ENCODE results near the gene NTM.
"Not testable (repeated sequence)": the region's sequence is repeated elsewhere in the genome, so short reads cannot be mapped to it uniquely, and the experiment has no call there.

NTM gene

GRCh38 chr11:131677828-131678470 is 307.5 kb downstream of the NTM start:
- no peak for DNase-seq

- DNase-seq: no peak
Measured at GRCh38 chr11:131678658-131679340, 308.4 kb downstream of the NTM start.

DNA sequence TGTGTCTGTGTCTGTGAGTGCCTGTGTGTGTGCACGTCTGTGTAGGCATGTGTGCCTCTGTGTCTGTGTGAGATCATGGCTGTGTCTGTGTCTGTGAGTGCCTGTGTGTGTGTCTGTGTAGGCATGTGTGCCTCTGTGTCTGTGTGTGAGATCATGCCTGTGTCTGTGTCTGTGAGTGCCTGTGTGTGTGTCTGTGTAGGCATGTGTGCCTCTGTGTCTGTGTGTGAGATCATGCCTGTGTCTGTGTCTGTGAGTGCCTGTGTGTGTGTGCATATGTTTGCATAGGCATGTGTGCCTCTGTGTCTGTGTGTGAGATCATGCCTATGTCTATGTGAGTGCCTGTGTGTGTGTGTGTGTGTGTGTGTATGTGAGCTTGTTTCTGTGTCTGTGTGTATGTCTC is 310.0 kb downstream of the NTM start:
- DNase-seq: not testable (repeated sequence)

GRCh38 chr11:131681920-131682319 is 311.5 kb downstream of the NTM start:
- DNase-seq: no peak

DNA sequence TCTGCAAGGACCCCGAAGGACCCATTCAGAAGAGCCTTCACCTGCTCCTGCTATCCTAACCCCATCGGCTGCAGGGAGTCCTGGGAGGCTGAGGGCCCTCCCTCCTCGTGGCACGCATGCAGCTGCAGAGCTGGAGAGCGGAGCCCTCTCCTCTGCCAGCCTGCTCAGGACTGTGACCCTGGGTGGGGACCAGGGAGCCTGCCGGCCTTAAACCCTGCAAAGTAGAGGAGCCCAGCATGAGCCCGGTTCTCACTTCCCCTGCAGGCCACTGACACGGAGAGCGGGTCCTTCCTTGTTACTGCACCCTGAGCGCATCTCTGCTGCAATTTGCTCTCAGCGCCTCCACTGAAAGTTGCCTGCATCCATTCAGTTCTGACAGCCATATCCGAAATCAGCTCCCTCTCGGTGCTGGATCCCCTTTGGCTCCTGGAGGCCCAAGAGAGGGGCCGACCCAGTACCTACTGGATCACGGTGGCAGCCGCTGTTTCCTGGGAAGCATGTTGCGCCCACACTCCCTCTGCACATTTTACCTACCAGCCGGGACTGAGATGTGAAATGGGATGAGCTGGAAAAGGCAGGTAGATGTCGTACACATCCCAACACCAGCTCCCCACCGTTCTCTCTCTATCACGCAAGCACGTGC is 312.1 kb downstream of the NTM start:
- no peak for DNase-seq

GRCh38 chr11:131683131-131683530 is 312.7 kb downstream of the NTM start:
- no peak for DNase-seq

GRCh38 chr11:131683666-131684065 is 313.3 kb downstream of the NTM start:
- no peak for DNase-seq

DNA sequence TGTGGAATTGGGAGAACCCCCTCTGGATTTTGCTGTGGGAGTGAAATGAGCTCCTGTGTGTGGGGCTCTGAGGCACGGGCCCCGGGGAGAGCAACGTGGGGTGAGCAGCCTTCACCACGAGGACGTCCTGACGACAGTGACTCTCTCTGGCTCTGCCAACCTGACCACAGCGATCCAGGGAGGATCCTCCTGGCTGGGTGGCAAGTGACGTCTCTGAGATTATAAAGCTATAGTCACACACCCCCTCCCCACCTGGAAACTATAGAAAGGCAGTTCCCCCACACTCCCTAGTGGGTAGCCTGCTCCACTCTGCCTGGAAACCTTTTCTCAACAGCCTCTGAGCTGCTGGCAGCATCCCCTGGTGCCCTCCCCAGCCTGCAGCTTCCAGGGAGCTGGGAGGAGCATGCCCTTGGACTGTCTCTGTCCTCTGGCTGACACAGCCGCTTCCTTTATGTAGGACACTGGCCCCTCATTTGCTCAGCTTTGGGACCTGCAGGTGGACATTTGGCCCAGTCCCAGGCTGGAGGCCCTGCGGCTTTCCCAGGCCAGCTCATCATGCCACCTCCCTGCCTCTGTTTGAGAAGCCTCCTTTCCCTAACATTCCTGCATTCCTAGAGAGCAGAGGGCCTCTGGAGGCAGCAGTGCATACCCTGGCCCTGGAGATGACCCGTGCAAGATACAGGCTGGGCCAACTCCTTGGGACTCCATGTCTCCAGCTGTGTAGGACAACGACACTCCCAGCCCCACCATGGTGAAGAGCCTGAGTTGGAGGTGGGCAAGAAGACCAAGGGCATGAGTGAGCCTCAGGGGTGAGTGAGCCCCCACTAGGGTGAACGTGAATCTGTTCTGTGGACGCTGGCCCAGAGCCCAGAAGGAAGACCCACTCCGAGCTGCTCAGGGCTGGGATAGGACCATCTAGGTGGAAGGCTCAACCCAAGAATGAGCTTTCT is 314.0 kb downstream of the NTM start:
- no peak for DNase-seq

DNA sequence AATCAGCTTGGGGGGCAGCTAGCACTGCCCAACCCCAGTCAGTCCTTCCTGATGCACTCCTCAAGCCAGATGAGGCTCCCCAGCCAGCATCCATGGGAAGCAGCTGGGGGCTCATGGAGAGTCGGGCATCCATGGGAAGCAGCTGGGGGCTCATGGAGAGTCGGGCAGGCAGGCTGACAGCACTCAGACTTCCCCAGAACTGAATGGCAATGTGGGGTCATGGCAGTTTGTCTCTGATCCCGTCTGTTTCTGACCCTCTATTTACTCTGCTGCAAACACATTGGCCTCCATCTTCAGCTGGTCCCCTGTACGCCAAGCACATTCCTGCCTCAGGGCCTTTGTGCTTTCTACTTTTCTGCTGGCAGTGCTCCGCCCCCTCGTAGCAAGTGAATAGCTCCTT is 314.8 kb downstream of the NTM start:
- no peak for DNase-seq

- no peak for DNase-seq
Measured at GRCh38 chr11:131685906-131686305, 315.5 kb downstream of the NTM start.

- no peak for DNase-seq
Measured at GRCh38 chr11:131686836-131687235, 316.4 kb downstream of the NTM start.

GRCh38 chr11:131687291-131688047 is 317.1 kb downstream of the NTM start:
- no peak for DNase-seq

- peak; percentile 15 for DNase-seq
Measured at GRCh38 chr11:131688048-131688693, 317.8 kb downstream of the NTM start.

DNA sequence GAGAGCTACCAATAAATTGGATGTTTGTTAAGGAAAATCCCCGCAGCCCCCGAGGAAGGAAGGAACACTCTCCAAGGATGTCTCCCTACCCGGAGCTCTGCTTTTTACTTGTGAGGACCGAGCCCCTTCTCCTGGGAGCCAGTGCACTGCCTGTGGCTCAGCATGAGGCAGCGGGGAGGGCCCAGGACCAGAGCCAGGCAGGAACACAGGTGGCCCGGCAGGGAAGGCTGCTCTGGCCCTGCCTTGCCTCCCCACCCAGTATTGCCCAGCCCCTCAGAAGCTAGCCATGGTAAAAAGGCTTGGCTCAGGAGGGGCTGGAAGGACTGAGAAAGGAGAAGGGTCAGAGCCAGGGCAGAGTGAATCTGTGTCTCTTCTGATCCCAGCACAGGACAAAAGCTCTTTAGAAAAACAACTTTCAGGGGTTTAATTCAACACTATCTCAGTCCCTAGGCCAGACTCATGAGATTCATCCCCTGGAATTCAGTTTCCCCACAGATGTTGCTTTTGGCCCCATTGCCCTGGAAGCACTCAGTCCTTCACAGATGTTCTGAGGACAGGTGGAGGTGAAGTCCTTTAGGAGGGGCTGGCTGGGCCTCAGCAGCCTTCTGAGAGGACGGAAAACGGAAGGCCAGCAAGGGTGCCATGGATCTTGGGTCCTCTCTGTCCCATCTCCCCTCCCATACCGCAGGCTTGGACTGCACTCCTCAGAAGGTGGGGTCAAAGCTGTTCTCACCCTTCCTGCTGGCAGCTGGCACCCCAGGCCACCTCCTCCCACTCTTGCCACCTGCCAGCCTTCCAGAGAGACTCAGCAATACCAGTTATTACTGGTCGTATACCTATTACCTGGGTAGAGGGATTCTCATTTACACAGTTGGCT is 318.9 kb downstream of the NTM start:
- DNase-seq: no peak

GRCh38 chr11:131690362-131690761 is 319.9 kb downstream of the NTM start:
- no peak for DNase-seq

DNA sequence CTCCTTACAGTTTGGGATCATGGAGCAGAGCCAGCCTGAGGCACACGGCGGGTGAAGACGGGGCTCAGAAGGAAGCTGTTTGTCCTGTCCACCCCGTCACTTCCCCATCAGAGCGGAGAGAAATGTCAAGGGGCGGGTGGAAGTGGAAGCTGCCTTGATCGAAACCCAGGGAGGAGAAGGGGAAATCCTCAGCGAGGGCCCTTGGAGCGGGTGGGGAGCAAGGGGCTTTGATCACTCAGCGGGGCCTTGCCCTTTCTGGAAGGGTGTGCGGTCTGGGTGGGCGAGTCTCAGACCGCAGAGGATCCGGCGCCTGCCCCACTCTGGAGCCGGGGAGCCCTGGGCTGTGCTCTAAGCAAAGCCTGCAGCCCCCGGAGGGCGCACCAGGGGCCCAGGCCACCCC is 320.4 kb downstream of the NTM start:
- no peak for DNase-seq

GRCh38 chr11:131691181-131692041 is 321.0 kb downstream of the NTM start:
- DNase-seq: peak; percentile 36

GRCh38 chr11:131692151-131692550 is 321.7 kb downstream of the NTM start:
- no peak for DNase-seq

DNA sequence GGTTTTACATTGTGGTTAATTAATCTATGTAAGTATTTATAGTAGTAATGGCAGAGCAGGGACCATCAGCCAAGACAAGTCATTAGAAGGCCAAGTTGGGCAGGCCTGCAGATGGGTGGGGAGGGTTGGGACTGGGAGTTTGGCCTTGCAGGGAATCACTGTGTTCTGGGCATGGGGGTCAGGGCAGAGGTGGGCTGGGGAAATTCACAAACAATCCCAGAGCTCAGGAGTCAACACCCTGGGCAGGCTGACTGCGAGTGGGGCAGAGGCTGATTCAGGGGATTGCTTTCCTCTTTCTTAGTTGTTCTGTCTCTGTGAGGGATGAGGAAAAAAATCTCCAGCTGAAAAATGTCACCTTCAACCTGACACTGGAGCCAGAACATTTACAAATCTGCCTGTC is 322.5 kb downstream of the NTM start:
- DNase-seq: no peak

DNA sequence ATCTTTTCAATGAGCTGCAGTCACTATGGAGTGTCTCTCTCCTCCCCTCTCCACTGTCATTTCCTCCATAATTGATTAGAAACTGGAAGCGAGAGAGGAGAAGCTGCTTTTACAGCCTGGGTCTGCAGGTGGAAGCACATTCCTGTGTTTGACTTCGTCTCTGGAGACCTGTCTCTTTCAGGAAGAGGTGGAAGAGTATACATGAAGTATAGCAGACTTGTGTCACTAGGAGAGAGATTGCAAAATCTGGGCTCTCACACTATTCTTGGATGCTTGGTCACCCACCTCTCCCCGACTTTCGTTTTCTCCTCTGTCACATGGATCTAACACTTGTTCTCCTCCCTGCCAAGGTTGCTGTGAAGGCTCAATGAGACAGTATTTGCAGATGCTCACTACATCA is 323.3 kb downstream of the NTM start:
- DNase-seq: no peak

Measured in KG1 (cell line).